Esophagus squamous epithelium (tissue), 4 donors: ENCODE measurements around the gene CSTF2T.

Experiments
- POLR2A ChIP-seq, 4 donors: fragments of 450-650 bp; IDR thresholded peaks; one replicate each; pipeline ENCODE4 v1.6.1; 2017; ENCODE audit warnings: antibody characterized with exemption in 4 of 4, mild to moderate bottlenecking in 4 of 4, moderate library complexity in 3 of 4
- TF ChIP-seq, protein P1 (sequence below), 6 experiments: fragments of 450-650 bp in 4 of 6; fragments of 200-600 bp in 2 of 6; sonication (generic) in 2 of 6; IDR thresholded peaks; one replicate each; pipeline ENCODE4 v1.5.1; 2016 to 2019; ENCODE audit warnings: antibody characterized with exemption in 6 of 6, mild to moderate bottlenecking in 4 of 6, moderate library complexity in 4 of 6

DNA sequence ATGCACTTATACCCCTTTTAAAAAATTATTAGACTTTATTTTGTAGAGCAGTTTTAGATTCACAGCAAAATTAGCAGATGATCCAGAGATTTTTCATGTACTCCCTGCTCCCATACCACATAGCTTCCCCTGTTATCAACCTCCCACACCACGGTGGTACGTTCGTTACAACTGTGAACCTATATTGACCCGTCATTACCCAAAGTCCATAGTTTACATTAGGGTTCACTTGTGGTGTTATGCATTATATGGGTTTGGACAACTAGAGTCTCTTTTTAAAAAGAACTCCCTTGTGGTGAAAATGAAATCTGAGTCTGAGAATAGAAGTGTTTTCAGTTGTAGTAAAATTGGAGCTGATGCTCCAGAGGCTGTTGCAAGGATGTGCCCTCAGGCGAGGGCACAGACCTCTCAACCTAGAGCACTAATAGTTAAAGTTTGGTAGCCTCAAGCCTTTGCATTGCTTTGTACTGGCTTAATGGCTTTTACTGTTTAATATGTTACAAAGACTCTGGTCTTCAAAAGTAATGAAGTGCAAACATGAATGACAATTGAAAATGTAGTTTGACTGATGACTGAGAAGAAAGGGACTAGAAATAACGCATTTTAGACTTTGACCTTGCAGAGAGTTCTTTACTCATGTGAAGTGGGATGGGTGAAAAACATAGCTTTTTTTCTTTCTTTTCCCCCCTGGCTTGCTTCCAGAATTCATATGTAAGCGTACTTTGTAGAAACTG lies 30.6 kb upstream of the CSTF2T start:
- TF ChIP-seq, protein P1, sequence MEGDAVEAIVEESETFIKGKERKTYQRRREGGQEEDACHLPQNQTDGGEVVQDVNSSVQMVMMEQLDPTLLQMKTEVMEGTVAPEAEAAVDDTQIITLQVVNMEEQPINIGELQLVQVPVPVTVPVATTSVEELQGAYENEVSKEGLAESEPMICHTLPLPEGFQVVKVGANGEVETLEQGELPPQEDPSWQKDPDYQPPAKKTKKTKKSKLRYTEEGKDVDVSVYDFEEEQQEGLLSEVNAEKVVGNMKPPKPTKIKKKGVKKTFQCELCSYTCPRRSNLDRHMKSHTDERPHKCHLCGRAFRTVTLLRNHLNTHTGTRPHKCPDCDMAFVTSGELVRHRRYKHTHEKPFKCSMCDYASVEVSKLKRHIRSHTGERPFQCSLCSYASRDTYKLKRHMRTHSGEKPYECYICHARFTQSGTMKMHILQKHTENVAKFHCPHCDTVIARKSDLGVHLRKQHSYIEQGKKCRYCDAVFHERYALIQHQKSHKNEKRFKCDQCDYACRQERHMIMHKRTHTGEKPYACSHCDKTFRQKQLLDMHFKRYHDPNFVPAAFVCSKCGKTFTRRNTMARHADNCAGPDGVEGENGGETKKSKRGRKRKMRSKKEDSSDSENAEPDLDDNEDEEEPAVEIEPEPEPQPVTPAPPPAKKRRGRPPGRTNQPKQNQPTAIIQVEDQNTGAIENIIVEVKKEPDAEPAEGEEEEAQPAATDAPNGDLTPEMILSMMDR (IDR thresholded peaks at IDR 0.05), result no peak
- no peak for TF ChIP-seq POLR2A (IDR thresholded peaks at IDR 0.05)
